ENCODE data around the gene COL15A1.

GRCh38 chr9:99069546-99069945 is 125.8 kb downstream of the COL15A1 start:
- TF ChIP-seq CTCF (IDR thresholded peaks at IDR 0.05 in 4 of 5, conservative IDR thresholded peaks at IDR 0.05 in 1 of 5) (no peak), POLR2A (IDR thresholded peaks at IDR 0.05) (no peak)

All from gastrocnemius medialis (tissue), 4 donors.